AG04449 (cell line): ENCODE results near the gene INSM2.

Experiments used
- CTCF ChIA-PET: fragments of 350-600 bp; formaldehyde crosslinking; extraction: SDS; loops from one replicate; lab custom pipeline; 2021; ENCODE audit warnings: antibody characterized with exemption; lab: Yijun Ruan, JAX
- POLR2A ChIA-PET: fragments of 400-600, 350-600 bp; formaldehyde crosslinking; extraction: SDS; loops from one replicate; lab custom pipeline; 2020; ENCODE audit warnings: antibody characterized with exemption, inconsistent platforms; lab: Yijun Ruan, JAX
- DNase-seq: peaks from one replicate; pipeline ENCODE4 v3.0.0-alpha.2; 2010; ENCODE audit warnings: low read depth, low spot score
- H3K4me3 ChIP-seq: 2 replicates; pipeline ENCODE4 v1.5.1; 2011; ENCODE audit warnings: low read depth, mild to moderate bottlenecking, control low read depth, low read length
- TF ChIP-seq, protein P1 (sequence below): IDR thresholded peaks from one replicate; pipeline ENCODE4 v1.5.1; 2011; ENCODE audit warnings: mild to moderate bottlenecking, moderate library complexity, low read length, control low read depth, inconsistent platforms; ENCODE audit not compliant: insufficient read depth; ENCODE audit errors: missing control alignments

Gene INSM2

DNA sequence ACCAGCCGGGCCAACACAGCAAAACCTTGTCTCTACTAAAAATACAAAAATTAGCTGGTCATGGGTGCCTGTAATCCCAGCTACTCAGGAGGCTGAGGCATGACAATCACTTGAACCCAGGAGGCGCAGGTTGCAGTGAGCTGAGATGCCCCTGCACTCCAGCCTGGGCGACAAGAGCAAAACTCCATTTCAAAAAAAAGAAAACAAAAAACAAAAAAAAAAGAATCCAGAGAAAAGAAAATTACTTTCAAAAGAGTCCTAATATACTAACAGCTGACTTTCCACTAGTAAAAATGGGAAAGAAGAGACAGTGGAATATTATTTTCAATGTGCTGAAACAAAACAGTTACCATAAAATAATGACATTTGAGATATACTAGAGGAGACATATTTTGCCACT, 8.3 kb upstream of the INSM2 start:
- no peak for DNase-seq
- CTCF ChIA-PET: no interaction called here
- POLR2A ChIA-PET: no interaction called here

DNA sequence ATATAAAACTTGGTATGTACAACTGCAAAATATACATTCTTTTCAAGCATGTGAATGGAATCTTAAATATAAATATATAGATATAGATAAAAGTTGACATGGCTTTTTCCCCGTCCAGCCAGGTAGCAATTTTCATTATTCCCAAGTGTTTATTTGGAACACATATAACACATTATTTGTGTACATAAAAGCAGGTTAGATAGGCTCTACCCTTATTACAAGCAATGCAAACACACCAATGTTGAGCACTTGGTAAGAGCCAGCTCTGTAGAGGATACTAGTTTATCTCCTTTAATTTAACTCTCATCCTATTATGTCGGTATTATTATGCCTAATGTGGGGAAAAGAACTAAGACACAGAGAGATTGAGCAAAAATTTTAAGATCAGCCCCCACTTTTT, 7.0 kb upstream of the INSM2 start:
- TF ChIP-seq, protein P1, sequence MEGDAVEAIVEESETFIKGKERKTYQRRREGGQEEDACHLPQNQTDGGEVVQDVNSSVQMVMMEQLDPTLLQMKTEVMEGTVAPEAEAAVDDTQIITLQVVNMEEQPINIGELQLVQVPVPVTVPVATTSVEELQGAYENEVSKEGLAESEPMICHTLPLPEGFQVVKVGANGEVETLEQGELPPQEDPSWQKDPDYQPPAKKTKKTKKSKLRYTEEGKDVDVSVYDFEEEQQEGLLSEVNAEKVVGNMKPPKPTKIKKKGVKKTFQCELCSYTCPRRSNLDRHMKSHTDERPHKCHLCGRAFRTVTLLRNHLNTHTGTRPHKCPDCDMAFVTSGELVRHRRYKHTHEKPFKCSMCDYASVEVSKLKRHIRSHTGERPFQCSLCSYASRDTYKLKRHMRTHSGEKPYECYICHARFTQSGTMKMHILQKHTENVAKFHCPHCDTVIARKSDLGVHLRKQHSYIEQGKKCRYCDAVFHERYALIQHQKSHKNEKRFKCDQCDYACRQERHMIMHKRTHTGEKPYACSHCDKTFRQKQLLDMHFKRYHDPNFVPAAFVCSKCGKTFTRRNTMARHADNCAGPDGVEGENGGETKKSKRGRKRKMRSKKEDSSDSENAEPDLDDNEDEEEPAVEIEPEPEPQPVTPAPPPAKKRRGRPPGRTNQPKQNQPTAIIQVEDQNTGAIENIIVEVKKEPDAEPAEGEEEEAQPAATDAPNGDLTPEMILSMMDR: no peak
- no peak for DNase-seq
- ChIA-PET POLR2A (no interaction called here), CTCF (no interaction called here)
- no peak overlapping the region for H3K4me3 ChIP-seq

More for the DNA sequence above, 8.3 kb upstream of the INSM2 start:
- TF ChIP-seq, protein P1: no peak
- H3K4me3 ChIP-seq: no peak overlapping the region

DNA sequence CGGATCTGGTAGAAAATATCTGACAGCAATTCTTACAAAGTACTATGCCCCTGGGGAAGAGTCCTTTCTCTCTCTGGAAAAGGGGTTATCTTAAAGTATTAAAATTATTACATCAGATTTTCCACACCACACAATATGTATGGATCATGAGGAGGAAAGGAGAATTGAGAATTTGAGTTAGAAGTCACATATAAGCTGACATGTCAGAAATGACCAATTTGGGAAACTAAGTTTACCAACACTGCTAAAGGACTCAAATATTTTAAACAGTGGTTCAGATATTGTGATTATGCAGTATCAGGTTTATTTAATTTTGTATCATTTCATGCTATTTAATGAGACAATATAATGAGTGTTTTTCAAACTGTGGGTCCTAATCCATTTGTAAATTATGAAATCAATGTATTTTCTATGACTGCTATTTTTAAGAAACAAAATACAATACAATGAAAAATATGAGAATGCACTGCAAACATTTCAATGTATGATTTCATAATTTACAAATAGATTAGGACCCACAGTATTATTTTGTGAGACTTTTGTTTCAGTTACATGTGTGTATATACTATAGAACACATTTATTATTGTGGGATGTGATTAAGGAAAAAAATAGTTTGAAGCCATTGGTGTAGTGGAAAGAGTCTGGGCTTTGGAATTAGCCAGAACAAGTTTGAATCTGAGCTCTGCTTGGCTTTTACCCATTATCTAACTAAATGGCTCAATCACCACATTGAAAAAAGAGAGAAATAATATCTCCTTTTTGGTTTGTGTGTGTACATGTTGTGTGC, 1.8 kb upstream of the INSM2 start:
- no peak for DNase-seq
- no peak overlapping the region for H3K4me3 ChIP-seq
- TF ChIP-seq, protein P1: no peak
- ChIA-PET CTCF (interaction anchor here (1.1 to 1.6 kb wide), 2 partner anchors 93 to 286 kb away, joined by 4 to 6 read pairs; no protein-coding TSS in a partner anchor), POLR2A (no interaction called here)

DNA sequence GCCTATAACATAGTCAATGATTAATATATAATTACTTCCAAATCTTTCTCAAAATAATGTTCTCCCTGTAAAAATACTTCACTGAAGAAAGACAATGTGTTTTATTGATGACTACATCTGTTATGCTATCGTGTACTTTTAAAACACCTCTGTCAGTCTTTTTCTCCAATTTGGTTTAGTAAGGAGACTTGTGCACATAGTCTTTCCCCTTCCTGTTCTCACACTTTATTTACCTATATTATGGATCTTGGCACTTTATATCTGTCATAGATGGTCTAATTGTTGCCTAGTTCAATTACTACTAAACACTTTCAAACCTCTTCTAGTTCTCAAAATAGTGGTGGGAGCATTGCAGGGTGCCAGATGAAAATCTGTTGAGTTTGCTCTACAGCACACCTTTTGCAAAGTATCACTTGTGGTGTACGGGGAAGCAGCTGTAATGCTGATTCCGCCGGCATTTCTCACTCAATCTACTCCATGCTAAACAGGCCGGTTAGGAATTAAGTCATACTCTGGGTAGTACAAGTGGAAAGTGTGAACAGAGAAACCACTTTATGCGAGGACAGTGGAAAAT, 1.1 kb upstream of the INSM2 start:
- ChIA-PET POLR2A (no interaction called here), CTCF (interaction anchor here (0.8 to 1.6 kb wide), 3 partner anchors 11 to 285 kb away, joined by 3 to 4 read pairs (median 4); no protein-coding TSS in a partner anchor)
- peak overlapping the region; percentile 65 for H3K4me3 ChIP-seq
- TF ChIP-seq, protein P1: no peak
- DNase-seq: no peak

DNA sequence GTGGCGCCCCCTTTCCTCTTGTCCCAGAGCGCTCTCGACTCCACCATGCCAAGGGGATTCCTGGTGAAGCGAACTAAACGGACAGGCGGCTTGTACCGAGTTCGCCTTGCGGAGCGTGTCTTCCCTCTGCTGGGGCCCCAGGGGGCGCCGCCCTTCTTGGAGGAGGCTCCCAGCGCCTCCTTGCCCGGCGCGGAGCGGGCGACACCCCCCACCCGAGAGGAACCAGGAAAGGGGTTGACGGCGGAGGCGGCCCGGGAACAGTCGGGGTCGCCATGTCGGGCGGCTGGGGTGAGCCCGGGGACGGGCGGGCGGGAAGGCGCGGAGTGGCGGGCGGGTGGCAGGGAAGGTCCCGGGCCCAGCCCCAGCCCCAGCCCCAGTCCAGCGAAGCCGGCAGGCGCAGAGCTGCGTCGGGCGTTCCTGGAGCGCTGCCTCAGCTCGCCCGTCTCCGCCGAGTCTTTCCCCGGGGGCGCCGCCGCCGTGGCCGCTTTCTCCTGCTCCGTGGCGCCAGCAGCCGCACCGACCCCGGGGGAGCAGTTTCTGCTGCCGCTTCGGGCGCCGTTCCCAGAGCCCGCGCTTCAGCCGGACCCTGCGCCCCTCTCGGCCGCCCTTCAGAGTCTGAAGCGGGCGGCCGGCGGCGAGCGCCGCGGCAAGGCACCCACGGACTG, 376 bp downstream of the INSM2 start:
- POLR2A ChIA-PET: no interaction called here
- CTCF ChIA-PET: interaction anchor here (1.1 kb wide), 1 partner anchor 153 kb away, joined by 4 read pairs; no protein-coding TSS in a partner anchor
- TF ChIP-seq, protein P1: no peak
- DNase-seq: no peak
- H3K4me3 ChIP-seq: peak overlapping the region; percentile 65
